ENCODE measurements around the gene PRDM16.

The PRDM16 gene

GRCh38 chr1:3467096-3468036 is 398.4 kb downstream of the PRDM16 start:
- no peaks in the 10 kb centered on the region for H3K36me3 ChIP-seq (replicated peaks in 1 of 2; ENCODE audit: control insufficient read depth in 2 of 2, insufficient read depth in 2 of 2, low read length in 2 of 2)
- peak overlapping the region; percentile 96 for H2AK5ac ChIP-seq (ENCODE audit: low read depth, low read length)
- H2BK12ac ChIP-seq (ENCODE audit: low read length) = peak overlapping the region; percentile 94
- peak overlapping the region; percentile 72 for H4K91ac ChIP-seq (ENCODE audit: low read depth, low read length, poor library complexity)
- peaks cover 18 to 23% of the 10 kb centered on the region in 2 donors for H3K4me1 ChIP-seq (ENCODE audit: control insufficient read depth in 2 of 2, insufficient read depth in 1 of 2, low read depth in 1 of 2, low read length in 2 of 2)
- peak overlapping the region; percentile 82 for H2BK5ac ChIP-seq (ENCODE audit: low read length)
- peak overlapping the region; percentile 81 for H2BK120ac ChIP-seq (ENCODE audit: low read depth, low read length)
- H3K4ac ChIP-seq (ENCODE audit: low read length) = no peak overlapping the region
- no peak overlapping the region for H3K27ac ChIP-seq (replicated peaks; ENCODE audit: low read length)
- peaks cover 8% of the 10 kb centered on the region for H3K79me1 ChIP-seq (ENCODE audit: low read depth, low read length)
- H3K18ac ChIP-seq (ENCODE audit: low read length) = peak overlapping the region; percentile 83
- no CpG with 5 or more reads among the region's 35 CpGs for WGBS, 2 donors (ENCODE audit: extremely low coverage in 2 of 2, insufficient read length in 2 of 2, insufficient replicate concordance in 1 of 2)
- no peaks in the 10 kb centered on the region for H3K27me3 ChIP-seq (ENCODE audit: control insufficient read depth in 3 of 3, insufficient read depth in 3 of 3, low read depth in 1 of 3, low read length in 3 of 3)
- H3K9me3 ChIP-seq (replicated peaks in 1 of 2; ENCODE audit: control insufficient read depth in 2 of 2, insufficient read depth in 1 of 2, low read depth in 1 of 2, low read length in 2 of 2) = peaks cover 0 to 5% of the 10 kb centered on the region in 2 donors
- peak overlapping the region; percentile 17 for H4K8ac ChIP-seq (ENCODE audit: low read depth, low read length)
- no peak overlapping the region for H3K4me3 ChIP-seq (ENCODE audit: low read length in 2 of 2)
- H2AFZ ChIP-seq (ENCODE audit: low read length) = no peak overlapping the region
- H3K14ac ChIP-seq (ENCODE audit: low read length) = peak overlapping the region; percentile 38
- no peak overlapping the region for H3K4me2 ChIP-seq (ENCODE audit: insufficient read depth, low read length, poor library complexity, severe bottlenecking)
- no peak for DNase-seq (ENCODE audit: low spot score)
- peak overlapping the region; percentile 73 for H3K23ac ChIP-seq (ENCODE audit: low read depth, low read length, poor library complexity)
- no peak overlapping the region for H3K9ac ChIP-seq (ENCODE audit: low read depth, low read length, poor library complexity)
- peak overlapping the region; percentile 100 for H2BK15ac ChIP-seq (ENCODE audit: low read length)

GRCh38 chr1:3468236-3469103 is 399.5 kb downstream of the PRDM16 start:
- peak overlapping the region; percentile 73 for H3K23ac ChIP-seq (ENCODE audit: low read depth, low read length, poor library complexity)
- H3K9me3 ChIP-seq (replicated peaks in 1 of 2; ENCODE audit: control insufficient read depth in 2 of 2, insufficient read depth in 1 of 2, low read depth in 1 of 2, low read length in 2 of 2) = peaks cover 0 to 5% of the 10 kb centered on the region in 2 donors
- peak overlapping the region; percentile 81 for H2BK120ac ChIP-seq (ENCODE audit: low read depth, low read length)
- no peak for DNase-seq (ENCODE audit: low spot score)
- H3K9ac ChIP-seq (ENCODE audit: low read depth, low read length, poor library complexity) = no peak overlapping the region
- H4K91ac ChIP-seq (ENCODE audit: low read depth, low read length, poor library complexity) = no peak overlapping the region
- peaks cover 7% of the 10 kb centered on the region for H3K79me1 ChIP-seq (ENCODE audit: low read depth, low read length)
- H3K4me1 ChIP-seq (ENCODE audit: control insufficient read depth in 2 of 2, insufficient read depth in 1 of 2, low read depth in 1 of 2, low read length in 2 of 2) = peaks cover 20 to 24% of the 10 kb centered on the region in 2 donors
- no peak overlapping the region for H3K4me2 ChIP-seq (ENCODE audit: insufficient read depth, low read length, poor library complexity, severe bottlenecking)
- H2BK15ac ChIP-seq (ENCODE audit: low read length) = peak overlapping the region; percentile 100
- no peak overlapping the region for H3K4ac ChIP-seq (ENCODE audit: low read length)
- H3K36me3 ChIP-seq (replicated peaks in 1 of 2; ENCODE audit: control insufficient read depth in 2 of 2, insufficient read depth in 2 of 2, low read length in 2 of 2) = no peaks in the 10 kb centered on the region
- peak overlapping the region; percentile 38 for H3K14ac ChIP-seq (ENCODE audit: low read length)
- H2AFZ ChIP-seq (ENCODE audit: low read length) = no peak overlapping the region
- peak overlapping the region; percentile 23 for H4K8ac ChIP-seq (ENCODE audit: low read depth, low read length)
- H3K4me3 ChIP-seq (ENCODE audit: low read length in 2 of 2) = no peak overlapping the region
- no peak overlapping the region for H3K27ac ChIP-seq (replicated peaks; ENCODE audit: low read length)
- H2BK12ac ChIP-seq (ENCODE audit: low read length) = peak overlapping the region; percentile 84
- no peaks in the 10 kb centered on the region for H3K27me3 ChIP-seq (ENCODE audit: control insufficient read depth in 3 of 3, insufficient read depth in 3 of 3, low read depth in 1 of 3, low read length in 3 of 3)
- peak overlapping the region; percentile 100 for H2AK5ac ChIP-seq (ENCODE audit: low read depth, low read length)
- peak overlapping the region; percentile 89 for H3K18ac ChIP-seq (ENCODE audit: low read length)
- no CpG with 5 or more reads among the region's 34 CpGs for WGBS, 2 donors (ENCODE audit: extremely low coverage in 2 of 2, insufficient read length in 2 of 2, insufficient replicate concordance in 1 of 2)
- peak overlapping the region; percentile 82 for H2BK5ac ChIP-seq (ENCODE audit: low read length)

GRCh38 chr1:3469104-3469848 is 400.3 kb downstream of the PRDM16 start:
- H3K14ac ChIP-seq (ENCODE audit: low read length) = peak overlapping the region; percentile 56
- H3K4me2 ChIP-seq (ENCODE audit: insufficient read depth, low read length, poor library complexity, severe bottlenecking) = no peak overlapping the region
- peaks cover 22 to 24% of the 10 kb centered on the region in 2 donors for H3K4me1 ChIP-seq (ENCODE audit: control insufficient read depth in 2 of 2, insufficient read depth in 1 of 2, low read depth in 1 of 2, low read length in 2 of 2)
- no peak overlapping the region for H2AFZ ChIP-seq (ENCODE audit: low read length)
- H3K4ac ChIP-seq (ENCODE audit: low read length) = peak overlapping the region; percentile 2
- H3K4me3 ChIP-seq (ENCODE audit: low read length in 2 of 2) = no peak overlapping the region
- peak overlapping the region; percentile 75 for H2BK5ac ChIP-seq (ENCODE audit: low read length)
- peak overlapping the region; percentile 95 for H3K23ac ChIP-seq (ENCODE audit: low read depth, low read length, poor library complexity)
- H3K18ac ChIP-seq (ENCODE audit: low read length) = peak overlapping the region; percentile 89
- no peak overlapping the region for H3K27ac ChIP-seq (replicated peaks; ENCODE audit: low read length)
- H4K8ac ChIP-seq (ENCODE audit: low read depth, low read length) = peak overlapping the region; percentile 23
- H3K27me3 ChIP-seq (ENCODE audit: control insufficient read depth in 3 of 3, insufficient read depth in 3 of 3, low read depth in 1 of 3, low read length in 3 of 3) = peaks cover 0 to 3% (median 0%) of the 10 kb centered on the region in 3 experiments
- H3K9me3 ChIP-seq (replicated peaks in 1 of 2; ENCODE audit: control insufficient read depth in 2 of 2, insufficient read depth in 1 of 2, low read depth in 1 of 2, low read length in 2 of 2) = peaks cover 0 to 8% of the 10 kb centered on the region in 2 donors
- H2BK15ac ChIP-seq (ENCODE audit: low read length) = peak overlapping the region; percentile 100
- H2BK120ac ChIP-seq (ENCODE audit: low read depth, low read length) = no peak overlapping the region
- peaks cover 6% of the 10 kb centered on the region for H3K79me1 ChIP-seq (ENCODE audit: low read depth, low read length)
- no peak for DNase-seq (ENCODE audit: low spot score)
- peak overlapping the region; percentile 12 for H3K9ac ChIP-seq (ENCODE audit: low read depth, low read length, poor library complexity)
- H2BK12ac ChIP-seq (ENCODE audit: low read length) = peak overlapping the region; percentile 84
- H3K36me3 ChIP-seq (replicated peaks in 1 of 2; ENCODE audit: control insufficient read depth in 2 of 2, insufficient read depth in 2 of 2, low read length in 2 of 2) = peaks cover 0 to 4% of the 10 kb centered on the region in 2 donors
- H4K91ac ChIP-seq (ENCODE audit: low read depth, low read length, poor library complexity) = no peak overlapping the region
- H2AK5ac ChIP-seq (ENCODE audit: low read depth, low read length) = peak overlapping the region; percentile 100
- no CpG with 5 or more reads among the region's 31 CpGs for WGBS, 2 donors (ENCODE audit: extremely low coverage in 2 of 2, insufficient read length in 2 of 2, insufficient replicate concordance in 1 of 2)

All from neuronal stem cell (in vitro differentiated cells).